HEK293 (cell line): ENCODE measurements around the gene TPST2.
A peak's percentile ranks its signal among the peaks of the same experiment; 100 is the strongest.

Source experiments
- ATF2 ChIP-seq: fragments of 450-650 bp; formaldehyde crosslinking; IDR thresholded peaks from 2 replicates; pipeline ENCODE4 v1.5.1; 2016; ENCODE audit warnings: missing biosample characterization, missing genetic modification characterization, low read depth
- CTCF ChIP-seq: fragments of 450-650 bp; formaldehyde crosslinking; IDR thresholded peaks from 2 replicates; pipeline ENCODE4 v1.5.1; 2016; ENCODE audit warnings: missing biosample characterization, missing genetic modification characterization
- KLF10 ChIP-seq: fragments of 450-650 bp; IDR thresholded peaks from 2 replicates; pipeline ENCODE4 v1.5.1; 2018; ENCODE audit warnings: missing biosample characterization, mild to moderate bottlenecking, missing genetic modification characterization
- PRDM1 ChIP-seq: fragments of 450-650 bp; formaldehyde crosslinking; IDR thresholded peaks from 2 replicates; pipeline ENCODE4; 2016; ENCODE audit warnings: missing biosample characterization, missing genetic modification characterization
- PRDM4 ChIP-seq: fragments of 450-650 bp; formaldehyde crosslinking; IDR thresholded peaks from 2 replicates; pipeline ENCODE4 v1.5.1; 2017; ENCODE audit warnings: missing biosample characterization, missing genetic modification characterization
- SCRT1 ChIP-seq: fragments of 450-650 bp; formaldehyde crosslinking; IDR thresholded peaks from 2 replicates; pipeline ENCODE4 v1.5.1; 2016; ENCODE audit warnings: missing biosample characterization, missing genetic modification characterization, borderline replicate concordance
- ZBTB44 ChIP-seq: fragments of 450-650 bp; IDR thresholded peaks from 2 replicates; pipeline ENCODE4 v1.5.1; 2018; ENCODE audit warnings: missing biosample characterization, mild to moderate bottlenecking, missing genetic modification characterization
- ZBTB7A ChIP-seq: fragments of 450-650 bp; formaldehyde crosslinking; IDR thresholded peaks from 2 replicates; pipeline ENCODE4 v1.5.1; 2016; ENCODE audit warnings: low read depth, missing biosample characterization, missing genetic modification characterization
- ZIC2 ChIP-seq: fragments of 450-650 bp; formaldehyde crosslinking; IDR thresholded peaks from 2 replicates; pipeline ENCODE4 v1.5.1; 2016; ENCODE audit warnings: missing biosample characterization, missing genetic modification characterization
- ZNF184 ChIP-seq: fragments of 450-650 bp; IDR thresholded peaks from 2 replicates; pipeline ENCODE4 v1.5.1; 2018; ENCODE audit warnings: missing biosample characterization, mild to moderate bottlenecking, missing genetic modification characterization
- ZNF248 ChIP-seq: fragments of 450-650 bp; formaldehyde crosslinking; IDR thresholded peaks from 2 replicates; pipeline ENCODE4 v1.5.1; 2017; ENCODE audit warnings: missing biosample characterization, missing genetic modification characterization
- ZNF280C ChIP-seq: fragments of 450-650 bp; formaldehyde crosslinking; IDR thresholded peaks from 2 replicates; pipeline ENCODE4 v1.5.1; 2016; ENCODE audit warnings: missing biosample characterization, missing genetic modification characterization
- ZNF324 ChIP-seq: fragments of 450-650 bp; formaldehyde crosslinking; IDR thresholded peaks from 2 replicates; pipeline ENCODE4 v1.5.1; 2016; ENCODE audit warnings: missing biosample characterization, missing genetic modification characterization
- ZNF362 ChIP-seq: fragments of 450-650 bp; formaldehyde crosslinking; IDR thresholded peaks from 2 replicates; pipeline ENCODE4 v1.5.1; 2016; ENCODE audit warnings: missing biosample characterization, missing genetic modification characterization
- ZNF518A ChIP-seq: fragments of 450-650 bp; formaldehyde crosslinking; conservative IDR thresholded peaks from 2 replicates; pipeline ENCODE4 v1.5.1; 2016; ENCODE audit warnings: low read depth, missing biosample characterization, missing genetic modification characterization
- ZNF624 ChIP-seq: fragments of 450-650 bp; formaldehyde crosslinking; IDR thresholded peaks from 2 replicates; pipeline ENCODE4 v1.5.1; 2017; ENCODE audit warnings: missing biosample characterization, missing genetic modification characterization
- ZNF677 ChIP-seq: fragments of 450-650 bp; IDR thresholded peaks from 2 replicates; pipeline ENCODE4 v1.5.0; 2018; ENCODE audit warnings: missing biosample characterization, mild to moderate bottlenecking, missing genetic modification characterization, moderate library complexity
- ZNF692 ChIP-seq: fragments of 450-650 bp; formaldehyde crosslinking; IDR thresholded peaks from 2 replicates; pipeline ENCODE4 v1.5.1; 2016; ENCODE audit warnings: missing biosample characterization, missing genetic modification characterization
- ZNF704 ChIP-seq: fragments of 450-650 bp; formaldehyde crosslinking; IDR thresholded peaks from 2 replicates; pipeline ENCODE4 v1.5.1; 2016; ENCODE audit warnings: missing biosample characterization, missing genetic modification characterization
- ZNF768 ChIP-seq: fragments of 450-650 bp; formaldehyde crosslinking; IDR thresholded peaks from 2 replicates; pipeline ENCODE4 v1.5.1; 2018; ENCODE audit warnings: missing biosample characterization, mild to moderate bottlenecking, missing genetic modification characterization

Gene TPST2

GRCh38 chr22:26512149-26512793, 77.7 kb downstream of the TPST2 start, which contains the start of gene TFIP11 (continued):
- TF ChIP-seq ZNF280C (no peak), ZNF692 (tag by site-specific recombination) (peak; percentile 42), ZNF518A (tag by site-specific recombination) (peak; percentile 92), ZNF624 (no peak), ZBTB44 (tag by site-specific recombination) (no peak), PRDM1 (no peak), CTCF (tag by site-specific recombination) (peak; percentile 88), PRDM4 (tag by site-specific recombination) (no peak), ZNF324 (tag by site-specific recombination) (no peak), ZNF248 (no peak), ZNF768 (tag by site-specific recombination) (no peak), ZNF184 (tag by site-specific recombination) (no peak), ZIC2 (tag by site-specific recombination) (peak; percentile 41), ATF2 (tag by site-specific recombination) (no peak), ZNF677 (no peak), ZNF362 (tag by site-specific recombination) (no peak), SCRT1 (tag by site-specific recombination) (no peak), ZBTB7A (no peak), ZNF704 (tag by site-specific recombination) (no peak), KLF10 (no peak)
